PC-3 (cell line): ENCODE data around the gene AGPS.

Source experiments
- EZH2 ChIP-seq: fragments of 300-600 bp; sonication (generic); IDR thresholded peaks from one replicate; pipeline ENCODE4 v1.6.1; 2017; ENCODE audit warnings: antibody characterized with exemption, mild to moderate bottlenecking, low read length; ENCODE audit not compliant: unreplicated experiment
- EZH2phosphoT487 ChIP-seq: fragments of 300-600 bp; sonication (generic); IDR thresholded peaks from 2 replicates; pipeline ENCODE4 v1.6.1; 2018; ENCODE audit warnings: mild to moderate bottlenecking, antibody characterized with exemption, low read length, borderline replicate concordance
- TF ChIP-seq, protein P1 (sequence below): fragments of 300-600 bp; sonication (generic); conservative IDR thresholded peaks from 2 replicates; pipeline ENCODE4 v1.5.1; 2017; ENCODE audit warnings: antibody characterized with exemption, low read depth, mild to moderate bottlenecking, low read length

DNA sequence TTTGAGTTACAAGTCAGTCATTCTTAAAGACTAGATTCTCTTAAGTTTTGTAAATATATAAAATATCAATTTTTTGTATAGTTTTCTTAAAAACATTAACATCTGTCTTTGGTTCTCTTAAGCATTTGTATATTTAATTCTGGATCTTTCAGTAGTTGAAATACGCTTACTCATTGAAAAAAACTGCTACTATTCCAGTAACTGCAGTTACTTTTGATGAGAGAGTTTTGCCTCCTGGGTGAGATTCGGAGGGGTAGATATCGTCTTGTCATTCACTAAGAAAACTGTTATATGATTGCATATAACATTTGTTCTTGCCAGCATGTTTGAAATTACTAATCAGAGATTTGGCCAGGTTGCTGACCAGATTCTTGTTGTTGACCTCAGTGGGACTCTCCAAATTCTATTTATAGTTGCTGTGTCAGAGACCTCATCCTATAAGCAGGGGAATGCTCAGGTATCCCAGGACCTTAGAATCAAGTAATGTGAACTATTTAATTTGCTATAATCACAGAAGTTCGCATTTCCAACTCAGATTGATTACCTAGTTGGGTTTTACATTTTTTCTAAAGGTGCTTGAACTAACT is 7.9 kb downstream of the AGPS start:
- TF ChIP-seq, protein P1, sequence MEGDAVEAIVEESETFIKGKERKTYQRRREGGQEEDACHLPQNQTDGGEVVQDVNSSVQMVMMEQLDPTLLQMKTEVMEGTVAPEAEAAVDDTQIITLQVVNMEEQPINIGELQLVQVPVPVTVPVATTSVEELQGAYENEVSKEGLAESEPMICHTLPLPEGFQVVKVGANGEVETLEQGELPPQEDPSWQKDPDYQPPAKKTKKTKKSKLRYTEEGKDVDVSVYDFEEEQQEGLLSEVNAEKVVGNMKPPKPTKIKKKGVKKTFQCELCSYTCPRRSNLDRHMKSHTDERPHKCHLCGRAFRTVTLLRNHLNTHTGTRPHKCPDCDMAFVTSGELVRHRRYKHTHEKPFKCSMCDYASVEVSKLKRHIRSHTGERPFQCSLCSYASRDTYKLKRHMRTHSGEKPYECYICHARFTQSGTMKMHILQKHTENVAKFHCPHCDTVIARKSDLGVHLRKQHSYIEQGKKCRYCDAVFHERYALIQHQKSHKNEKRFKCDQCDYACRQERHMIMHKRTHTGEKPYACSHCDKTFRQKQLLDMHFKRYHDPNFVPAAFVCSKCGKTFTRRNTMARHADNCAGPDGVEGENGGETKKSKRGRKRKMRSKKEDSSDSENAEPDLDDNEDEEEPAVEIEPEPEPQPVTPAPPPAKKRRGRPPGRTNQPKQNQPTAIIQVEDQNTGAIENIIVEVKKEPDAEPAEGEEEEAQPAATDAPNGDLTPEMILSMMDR: no peak
- TF ChIP-seq EZH2 (no peak), EZH2phosphoT487 (no peak)
